ENCODE results near the gene PLEKHG4B.
A peak's percentile ranks its signal among the peaks of the same experiment; 100 is the strongest.

The PLEKHG4B gene

GRCh38 chr5:185095-186070, 93.4 kb downstream of the PLEKHG4B start:
- no peak for DNase-seq (ENCODE audit: extremely low read depth in 1 of 2, low read depth in 1 of 2)

GRCh38 chr5:186091-187041, 94.4 kb downstream of the PLEKHG4B start:
- DNase-seq (ENCODE audit: extremely low read depth in 1 of 2, low read depth in 1 of 2): no peak

GRCh38 chr5:187042-187431, 95.1 kb downstream of the PLEKHG4B start:
- no peak for DNase-seq (ENCODE audit: extremely low read depth in 1 of 2, low read depth in 1 of 2)

- no peak for DNase-seq (ENCODE audit: extremely low read depth in 1 of 2, low read depth in 1 of 2)
Measured at GRCh38 chr5:187617-188451, 95.9 kb downstream of the PLEKHG4B start.

- DNase-seq (ENCODE audit: extremely low read depth in 1 of 2, low read depth in 1 of 2): peak; percentile 52 to 78
Measured at GRCh38 chr5:188488-189481, 96.8 kb downstream of the PLEKHG4B start.

- no peak for DNase-seq (ENCODE audit: extremely low read depth in 1 of 2, low read depth in 1 of 2)
Measured at GRCh38 chr5:189486-189885, 97.5 kb downstream of the PLEKHG4B start.

- no peak for DNase-seq (ENCODE audit: extremely low read depth in 1 of 2, low read depth in 1 of 2)
Measured at GRCh38 chr5:189976-190365, 98.0 kb downstream of the PLEKHG4B start.

- no peak for DNase-seq (ENCODE audit: extremely low read depth in 1 of 2, low read depth in 1 of 2)
Measured at GRCh38 chr5:190366-191035, 98.5 kb downstream of the PLEKHG4B start.

- no peak for DNase-seq (ENCODE audit: extremely low read depth in 1 of 2, low read depth in 1 of 2)
Measured at GRCh38 chr5:191036-191948, 99.3 kb downstream of the PLEKHG4B start, which contains the start of gene LRRC14B. TSS of gene LRRC14B (plus strand) at chr5:191495. CDS start at chr5:191539, 44 bp downstream.

GRCh38 chr5:191949-192690, 100.2 kb downstream of the PLEKHG4B start:
- DNase-seq (ENCODE audit: extremely low read depth in 1 of 2, low read depth in 1 of 2): no peak

GRCh38 chr5:192691-192969, 100.7 kb downstream of the PLEKHG4B start:
- no peak for DNase-seq (ENCODE audit: extremely low read depth in 1 of 2, low read depth in 1 of 2)

GRCh38 chr5:192970-193831, 101.2 kb downstream of the PLEKHG4B start:
- DNase-seq (ENCODE audit: extremely low read depth in 1 of 2, low read depth in 1 of 2): no peak

GRCh38 chr5:194102-194501, 102.1 kb downstream of the PLEKHG4B start:
- DNase-seq (ENCODE audit: extremely low read depth in 1 of 2, low read depth in 1 of 2): no peak

- DNase-seq (ENCODE audit: extremely low read depth in 1 of 2, low read depth in 1 of 2): no peak
Measured at GRCh38 chr5:194603-195209, 102.7 kb downstream of the PLEKHG4B start.

- no peak for DNase-seq (ENCODE audit: extremely low read depth in 1 of 2, low read depth in 1 of 2)
Measured at GRCh38 chr5:195401-196160, 103.6 kb downstream of the PLEKHG4B start.

Data from activated CD8-positive, alpha-beta memory T cell treated with anti-CD3 and anti-CD28 coated beads for 1 hour (primary cell).